H1 (cell line): Measurements from ENCODE around the gene AP3S1. TPM values are rescaled to one million over a fixed set of nuclear protein-coding genes. Genes with fewer than 3 reads are reported as not detected.

Experiments
- CTCF ChIA-PET: fragments of 300-600 bp; sonication (Branson Sonifier 250); formaldehyde crosslinking; loops from one replicate; lab custom pipeline; 2021; ENCODE audit not compliant: partially characterized antibody; lab: Charles Lee
- POLR2A ChIA-PET: fragments of 300-600 bp; sonication (Branson Sonifier 250); formaldehyde crosslinking; loops from one replicate; lab custom pipeline; 2021; ENCODE audit warnings: inconsistent platforms; ENCODE audit not compliant: partially characterized antibody; lab: Charles Lee
- DNase-seq, 2 experiments: peaks; one replicate each; pipeline versions ENCODE4 v3.0.0 to v3.0.0-alpha.2; 2010 to 2022; ENCODE audit warnings: low spot score in 2 of 2, low read depth in 1 of 2, mixed read lengths in 1 of 2
- FAIRE-seq: peaks from 2 replicates; lab custom pipeline; 2011; peaks lifted over from hg19 to GRCh38; lab: Jason Lieb, UNC
- H2AFZ ChIP-seq: 2 replicates; pipeline ENCODE4 v1.8.1; 2012; ENCODE audit warnings: low read length, inconsistent platforms
- H2AK5ac ChIP-seq: 2 replicates; pipeline ENCODE4 v1.6.1; 2013; ENCODE audit warnings: low read depth, low read length
- H2BK120ac ChIP-seq: replicated peaks from 2 replicates; pipeline ENCODE3; 2013; ENCODE audit warnings: low read depth, low read length, inconsistent platforms
- H2BK12ac ChIP-seq: 2 replicates; pipeline ENCODE4 v1.6.1; 2013; ENCODE audit warnings: low read depth, low read length
- H2BK15ac ChIP-seq: 2 replicates; pipeline ENCODE4 v1.6.1; 2013; ENCODE audit warnings: low read length
- H2BK20ac ChIP-seq: 2 replicates; pipeline ENCODE4 v1.6.1; 2013; ENCODE audit warnings: low read length
- H2BK5ac ChIP-seq: 2 replicates; pipeline ENCODE4 v1.6.1; 2013; ENCODE audit warnings: low read depth, low read length
- H3K14ac ChIP-seq: 2 replicates; pipeline ENCODE4 v1.6.1; 2013; ENCODE audit warnings: inconsistent platforms; ENCODE audit not compliant: insufficient read length
- H3K18ac ChIP-seq: 2 replicates; pipeline ENCODE4 v1.6.1; 2013; ENCODE audit warnings: low read length; ENCODE audit errors: extremely low read depth
- H3K23ac ChIP-seq: 2 replicates; pipeline ENCODE4 v1.6.1; 2013; ENCODE audit warnings: inconsistent platforms; ENCODE audit not compliant: insufficient read length
- H3K23me2 ChIP-seq: 2 replicates; pipeline ENCODE4 v1.6.1; 2013; ENCODE audit warnings: low read depth, low read length
- H3K27ac ChIP-seq: 2 replicates; pipeline ENCODE4 v1.6.1; 2011; ENCODE audit warnings: low read depth, low read length, inconsistent platforms
- H3K27me3 ChIP-seq, 4 experiments: replicated peaks in 1 of 4; 1 replicate in 1 of 4; 2 replicates in 3 of 4; pipeline versions ENCODE4 v1.6.1 to v1.8.1; 2011 to 2013; ENCODE audit warnings: low read length in 3 of 4, mild to moderate bottlenecking in 3 of 4, inconsistent platforms in 2 of 4, mixed read lengths in 2 of 4, moderate library complexity in 1 of 4; ENCODE audit not compliant: control insufficient read depth in 3 of 4, insufficient read depth in 3 of 4; ENCODE audit errors: extremely low read depth in 1 of 4
- H3K36me3 ChIP-seq, 4 experiments: 2 replicates each; pipeline versions ENCODE4 v1.6.1 to v1.8.1; 2011 to 2013; ENCODE audit warnings: mild to moderate bottlenecking in 4 of 4, low read length in 3 of 4, moderate library complexity in 2 of 4, control low read depth in 1 of 4, inconsistent platforms in 1 of 4; ENCODE audit not compliant: insufficient read depth in 4 of 4, control insufficient read depth in 2 of 4
- H3K4ac ChIP-seq: replicated peaks from 2 replicates; pipeline ENCODE3; 2013; ENCODE audit warnings: low read length, low read depth, mixed read lengths, inconsistent platforms; ENCODE audit not compliant: insufficient read length
- H3K4me1 ChIP-seq, 4 experiments: replicated peaks in 1 of 4; 1 replicate in 1 of 4; 2 replicates in 3 of 4; pipeline versions ENCODE4 v1.6.1 to v1.8.1; 2011 to 2013; ENCODE audit warnings: low read length in 3 of 4, inconsistent platforms in 2 of 4, mixed read lengths in 1 of 4; ENCODE audit not compliant: insufficient read depth in 4 of 4, control insufficient read depth in 3 of 4
- H3K4me2 ChIP-seq, 2 experiments: 2 replicates each; pipeline versions ENCODE4 v1.6.1 to v1.8.1; 2011 to 2013; ENCODE audit warnings: low read depth in 2 of 2, low read length in 2 of 2, control low read depth in 1 of 2, inconsistent platforms in 1 of 2, mild to moderate bottlenecking in 1 of 2; ENCODE audit not compliant: insufficient read depth in 1 of 2
- H3K4me3 ChIP-seq, 4 experiments: fragments of 200-600, 300-600 bp in 1 of 4; sonication (generic), shearing (Covaris generic), sonication (Bioruptor Twin) in 1 of 4; 2 replicates each; pipeline versions ENCODE4 v1.5.1 to v1.8.1; 2011 to 2016; ENCODE audit warnings: low read length in 4 of 4, low read depth in 3 of 4, control low read depth in 2 of 4, inconsistent platforms in 2 of 4, mild to moderate bottlenecking in 2 of 4, mixed read lengths in 1 of 4, moderate library complexity in 1 of 4; ENCODE audit not compliant: insufficient read depth in 2 of 4; ENCODE audit errors: extremely low read depth in 1 of 4
- H3K56ac ChIP-seq: replicated peaks from 2 replicates; pipeline ENCODE3; 2013; ENCODE audit warnings: low read depth, mild to moderate bottlenecking, mixed read lengths, low read length, inconsistent platforms; ENCODE audit not compliant: insufficient read length
- H3K79me1 ChIP-seq: 2 replicates; pipeline ENCODE4 v1.6.1; 2013; ENCODE audit warnings: low read depth, low read length, control low read depth
- H3K79me2 ChIP-seq, 2 experiments: 2 replicates each; pipeline versions ENCODE4 v1.6.1 to v1.8.1; 2012 to 2013; ENCODE audit warnings: low read length in 2 of 2, mild to moderate bottlenecking in 2 of 2, inconsistent platforms in 1 of 2; ENCODE audit not compliant: insufficient read depth in 2 of 2, control insufficient read depth in 1 of 2
- H3K9ac ChIP-seq, 4 experiments: replicated peaks in 1 of 4; 1 replicate in 1 of 4; 2 replicates in 3 of 4; pipeline versions ENCODE4 v1.6.1 to v1.8.1; 2011 to 2013; ENCODE audit warnings: low read depth in 3 of 4, low read length in 3 of 4, control low read depth in 2 of 4, mild to moderate bottlenecking in 2 of 4, moderate library complexity in 2 of 4, inconsistent platforms in 1 of 4; ENCODE audit errors: extremely low read depth in 1 of 4
- H3K9me3 ChIP-seq, 2 experiments: 2 replicates each; pipeline versions ENCODE4 v1.6.1 to v1.8.1; 2012 to 2013; ENCODE audit warnings: mild to moderate bottlenecking in 2 of 2, moderate library complexity in 2 of 2, control low read depth in 1 of 2, inconsistent platforms in 1 of 2, low read depth in 1 of 2, low read length in 1 of 2, mixed read lengths in 1 of 2; ENCODE audit not compliant: insufficient read depth in 2 of 2
- H4K20me1 ChIP-seq, 2 experiments: replicated peaks in 1 of 2; 2 replicates each; pipeline versions ENCODE3 to v1.8.1; 2011 to 2013; ENCODE audit warnings: inconsistent platforms in 2 of 2, low read length in 2 of 2, mild to moderate bottlenecking in 1 of 2; ENCODE audit not compliant: insufficient read depth in 2 of 2, control insufficient read depth in 1 of 2
- H4K5ac ChIP-seq: 2 replicates; pipeline ENCODE4 v1.6.1; 2013; ENCODE audit warnings: low read length, low read depth, mixed read lengths, inconsistent platforms; ENCODE audit not compliant: insufficient read length
- H4K8ac ChIP-seq: 2 replicates; pipeline ENCODE4 v1.8.0; 2013; ENCODE audit warnings: mild to moderate bottlenecking, moderate library complexity, low read length, inconsistent platforms; ENCODE audit not compliant: insufficient read depth; ENCODE audit errors: extremely low read depth
- H4K91ac ChIP-seq: replicated peaks from 2 replicates; pipeline ENCODE3; 2013; ENCODE audit warnings: low read length, mixed read lengths, inconsistent platforms; ENCODE audit not compliant: insufficient read length
- NRF1 ChIP-seq: IDR thresholded peaks from 2 replicates; pipeline ENCODE4 v1.6.1; 2011; ENCODE audit warnings: mild to moderate bottlenecking, low read depth, low read length, improper control_type of control experiment
- ZNF274 ChIP-seq: IDR thresholded peaks from 2 replicates; pipeline ENCODE4 v1.7.0; 2012; ENCODE audit warnings: low read length, borderline replicate concordance; ENCODE audit errors: extremely low read depth
- WGBS, 2 experiments: shearing (Covaris generic) in 1 of 2; methylation state at CpG; one replicate each; pipeline versions ENCODE4 v1.1.6 to v1.1.7; 2013 to 2015; ENCODE audit warnings: low lambda C conversion rate in 2 of 2, mixed read lengths in 2 of 2, inconsistent platforms in 1 of 2, low coverage in 1 of 2, missing lambda C conversion rate in 1 of 2; ENCODE audit not compliant: insufficient replicate concordance in 2 of 2, insufficient coverage in 1 of 2, insufficient read length in 1 of 2; ENCODE audit errors: extremely low coverage in 1 of 2, missing lambda C conversion rate in 1 of 2; 5-methylcytosine and 5-hydroxymethylcytosine counted together
- polyA plus RNA-seq, 7 experiments: library from polyadenylated mRNA; depleted of rRNA in 3 of 7; stranded (reverse) in 5 of 7; unstranded in 2 of 7; fragments of >200 nt in 5 of 7; fragments of 200-250 nt in 2 of 7; gene quantifications; 1 replicate in 5 of 7; 2 replicates in 1 of 7; 4 replicates in 1 of 7; pipeline versions ENCODE4 v1.2.1 to v1.2.3, GENCODE V29; 2011 to 2013; ENCODE audit warnings: missing spikeins in 2 of 7, mixed read lengths in 2 of 7
- total RNA-seq: library from RNA; stranded (reverse); fragmentation: NEBNext Ultra II Directional; extraction: Animal tissue kit (Norgen Biotek cat#: 25700); gene quantifications from 2 replicates; pipeline ENCODE4 v1.2.1, GENCODE V29; 2021

The AP3S1 gene
- total and polyA plus RNA-seq, 2 of the 8 experiments (the other 6 are each of a cell fraction or from before 2014, with no cell fraction given): 26.6 to 72.7 TPM

- Histone ChIP-seq H2BK15ac (no peak overlapping the region), H3K36me3 (0 out of 8 replicates have a peak, but pooled peaks cover 0 to 3% (median 0%) of the 10 kb centered on the region in 4 experiments), H3K56ac (no peak overlapping the region), H3K4me1 (peaks cover 0 to 5% (median 1%) of the 10 kb centered on the region in 4 experiments; a peak in 5 of 7 replicates), H3K79me1 (no peaks in the 10 kb centered on the region; the same call in 1 of the 2 replicates), H2BK5ac (no peak overlapping the region), H4K91ac (no peak overlapping the region), H3K27ac (no peak overlapping the region), H3K27me3 (peaks cover 0 to 22% (median 12%) of the 10 kb centered on the region in 4 experiments; a peak in 6 of 7 replicates), H2BK120ac (no peak overlapping the region), H2AK5ac (no peak overlapping the region), H3K23me2 (peaks cover 11% of the 10 kb centered on the region), H3K4ac (no peak overlapping the region), H3K4me3 (peak overlapping the region in 1 of 4 experiments; percentile 72; a peak in 1 of 8 replicates), H4K8ac (no peak overlapping the region), H3K4me2 (peak overlapping the region in 1 of 2 experiments; percentile 78; a peak in 1 of 4 replicates), H3K9ac (no peak overlapping the region), H2AFZ (no peak overlapping the region), H2BK20ac (no peak overlapping the region), H3K79me2 (peaks cover 0 to 3% of the 10 kb centered on the region in 2 experiments; a peak in 1 of 4 replicates), H4K20me1 (peaks cover 0 to 3% of the 10 kb centered on the region in 2 experiments), H4K5ac (no peak overlapping the region), H3K18ac (no peak overlapping the region), H3K14ac (no peak overlapping the region), H2BK12ac (no peak overlapping the region), H3K9me3 (no peaks in the 10 kb centered on the region), H3K23ac (no peak overlapping the region)
- FAIRE-seq: no peak
- TF ChIP-seq NRF1 (no peak), ZNF274 (no peak)
- WGBS, 2 experiments: 88% methylated on average over 7 of the region's 7 CpGs; no CpG with 5 or more reads in 1 of the 2 experiments
- DNase-seq: no peak
- POLR2A ChIA-PET: interaction anchor here (1.8 kb wide), 1 partner anchor 193 kb away, joined by 10 read pairs; no protein-coding TSS in a partner anchor
- CTCF ChIA-PET: interaction anchor here (1.3 kb wide), 1 partner anchor 9 kb away, joined by 4 read pairs; no protein-coding TSS in a partner anchor
Measured at GRCh38 chr5:115817386-115817785, 24.3 kb upstream of the AP3S1 start.
